AG09319 (cell line): ENCODE results near the gene PEX10.

ENCODE experiments used
- DNase-seq: peaks from one replicate; pipeline ENCODE4 v3.0.0-alpha.2; 2010; ENCODE audit warnings: low read depth; ENCODE audit errors: extremely low read depth
- TF ChIP-seq, protein P1 (sequence below): IDR thresholded peaks from 2 replicates; pipeline ENCODE4 v1.5.1; 2011; ENCODE audit warnings: low read depth, mild to moderate bottlenecking, inconsistent platforms, low read length, moderate library complexity

PEX10 gene

DNA sequence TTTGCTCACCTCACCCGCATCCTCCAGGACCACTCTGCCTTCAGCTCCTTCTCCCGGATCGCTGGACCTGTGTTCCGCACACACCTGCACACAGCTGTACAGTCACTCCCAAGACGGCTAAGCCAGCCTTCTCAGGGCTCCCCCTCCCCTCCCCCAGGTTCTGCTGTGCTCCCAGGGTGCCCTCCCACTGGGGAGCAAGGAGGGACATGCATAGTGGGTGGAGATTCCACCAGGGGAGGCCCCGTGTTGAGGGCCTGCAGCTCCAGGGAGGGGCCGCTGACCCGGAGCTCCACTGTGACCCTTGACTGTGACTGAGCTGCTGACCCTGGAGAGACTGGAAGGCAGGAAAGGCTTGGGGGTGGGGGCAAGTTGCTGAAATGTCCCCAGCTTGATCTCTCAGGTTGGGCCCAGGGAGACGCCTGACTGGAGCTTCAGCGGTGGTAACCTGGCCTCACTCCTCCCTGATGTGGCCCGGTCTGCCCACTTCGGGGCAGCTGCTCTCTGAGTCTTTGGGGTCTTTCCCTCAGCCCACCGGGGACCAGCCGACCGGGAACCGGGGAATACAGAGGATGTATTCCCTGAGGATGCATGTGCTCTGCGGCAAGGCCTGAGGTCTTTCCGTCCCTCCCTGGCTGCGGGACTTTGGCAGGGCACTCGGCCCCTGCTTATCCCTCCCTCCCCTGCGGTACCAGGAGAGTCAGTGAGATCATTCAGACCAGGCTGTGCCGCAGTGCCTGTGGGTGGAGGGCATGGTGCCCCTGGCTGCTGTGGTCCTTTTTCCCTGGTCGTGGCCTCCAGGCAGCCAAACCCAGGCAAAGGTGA is 35.1 kb upstream of the PEX10 start:
- no peak for DNase-seq
- TF ChIP-seq, protein P1, sequence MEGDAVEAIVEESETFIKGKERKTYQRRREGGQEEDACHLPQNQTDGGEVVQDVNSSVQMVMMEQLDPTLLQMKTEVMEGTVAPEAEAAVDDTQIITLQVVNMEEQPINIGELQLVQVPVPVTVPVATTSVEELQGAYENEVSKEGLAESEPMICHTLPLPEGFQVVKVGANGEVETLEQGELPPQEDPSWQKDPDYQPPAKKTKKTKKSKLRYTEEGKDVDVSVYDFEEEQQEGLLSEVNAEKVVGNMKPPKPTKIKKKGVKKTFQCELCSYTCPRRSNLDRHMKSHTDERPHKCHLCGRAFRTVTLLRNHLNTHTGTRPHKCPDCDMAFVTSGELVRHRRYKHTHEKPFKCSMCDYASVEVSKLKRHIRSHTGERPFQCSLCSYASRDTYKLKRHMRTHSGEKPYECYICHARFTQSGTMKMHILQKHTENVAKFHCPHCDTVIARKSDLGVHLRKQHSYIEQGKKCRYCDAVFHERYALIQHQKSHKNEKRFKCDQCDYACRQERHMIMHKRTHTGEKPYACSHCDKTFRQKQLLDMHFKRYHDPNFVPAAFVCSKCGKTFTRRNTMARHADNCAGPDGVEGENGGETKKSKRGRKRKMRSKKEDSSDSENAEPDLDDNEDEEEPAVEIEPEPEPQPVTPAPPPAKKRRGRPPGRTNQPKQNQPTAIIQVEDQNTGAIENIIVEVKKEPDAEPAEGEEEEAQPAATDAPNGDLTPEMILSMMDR: no peak

DNA sequence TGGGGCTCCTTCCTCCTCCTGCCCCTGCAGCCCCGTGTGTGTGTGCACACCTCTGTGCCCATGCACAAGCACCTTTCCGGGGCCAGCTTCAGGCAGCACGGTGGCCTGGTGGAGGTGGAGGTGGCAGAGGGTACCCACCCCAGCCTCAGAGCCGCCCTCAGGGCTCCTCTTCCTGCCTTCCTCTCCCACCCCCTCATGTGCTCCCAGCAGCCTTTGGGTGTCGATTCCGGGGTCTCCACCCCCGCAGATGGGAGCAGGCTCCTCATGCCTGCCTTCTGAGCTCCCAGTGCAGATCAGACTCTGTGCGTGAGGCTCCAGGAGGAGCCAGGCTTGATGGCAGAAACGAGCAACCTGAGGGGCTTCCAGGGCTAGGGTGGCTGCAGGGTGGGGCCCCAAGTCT is 34.5 kb upstream of the PEX10 start:
- DNase-seq: no peak

DNA sequence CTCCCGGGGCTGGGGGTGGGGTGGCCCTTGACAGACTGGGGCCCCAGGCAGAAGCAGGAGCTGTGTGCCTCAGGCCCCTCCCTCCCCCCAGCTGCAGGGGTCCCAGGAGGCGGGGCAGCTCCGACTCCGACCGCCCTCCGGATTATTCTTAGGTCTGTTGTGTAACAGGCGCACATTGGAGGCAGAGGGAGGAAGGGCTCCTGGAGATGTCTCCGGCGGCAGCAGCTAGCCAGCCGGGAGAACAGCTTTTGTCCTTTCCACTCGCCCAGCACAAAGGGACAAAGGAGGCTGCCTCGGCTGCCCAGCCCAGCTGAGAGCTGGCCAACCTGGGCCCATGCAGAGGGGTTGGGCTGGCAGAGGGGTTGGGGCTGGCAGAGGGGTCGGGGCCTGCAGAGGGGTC is 34.0 kb upstream of the PEX10 start:
- DNase-seq: no peak
- TF ChIP-seq, protein P1: no peak

More for the DNA sequence above, 34.5 kb upstream of the PEX10 start:
- TF ChIP-seq, protein P1: no peak

DNA sequence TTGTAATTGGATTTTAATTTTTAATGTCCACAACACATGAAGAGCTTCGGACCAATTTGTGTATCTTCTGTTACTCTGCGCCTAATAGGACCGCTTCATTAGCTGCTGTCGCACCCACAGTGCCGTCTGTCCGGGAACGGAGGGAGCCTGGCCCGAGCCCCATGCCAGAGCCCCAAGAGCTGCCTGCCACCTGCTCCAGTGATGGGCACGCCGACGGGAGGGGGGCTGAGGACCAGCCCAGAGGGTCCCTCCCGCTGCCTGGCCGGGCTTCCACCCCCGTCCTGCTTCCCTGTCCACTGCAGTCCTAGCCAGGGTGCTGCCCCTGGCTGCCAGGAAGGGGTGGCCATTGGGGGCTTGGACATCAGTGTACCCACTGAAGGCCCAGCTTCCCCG is 33.5 kb upstream of the PEX10 start:
- no peak for DNase-seq
- TF ChIP-seq, protein P1: no peak

DNA sequence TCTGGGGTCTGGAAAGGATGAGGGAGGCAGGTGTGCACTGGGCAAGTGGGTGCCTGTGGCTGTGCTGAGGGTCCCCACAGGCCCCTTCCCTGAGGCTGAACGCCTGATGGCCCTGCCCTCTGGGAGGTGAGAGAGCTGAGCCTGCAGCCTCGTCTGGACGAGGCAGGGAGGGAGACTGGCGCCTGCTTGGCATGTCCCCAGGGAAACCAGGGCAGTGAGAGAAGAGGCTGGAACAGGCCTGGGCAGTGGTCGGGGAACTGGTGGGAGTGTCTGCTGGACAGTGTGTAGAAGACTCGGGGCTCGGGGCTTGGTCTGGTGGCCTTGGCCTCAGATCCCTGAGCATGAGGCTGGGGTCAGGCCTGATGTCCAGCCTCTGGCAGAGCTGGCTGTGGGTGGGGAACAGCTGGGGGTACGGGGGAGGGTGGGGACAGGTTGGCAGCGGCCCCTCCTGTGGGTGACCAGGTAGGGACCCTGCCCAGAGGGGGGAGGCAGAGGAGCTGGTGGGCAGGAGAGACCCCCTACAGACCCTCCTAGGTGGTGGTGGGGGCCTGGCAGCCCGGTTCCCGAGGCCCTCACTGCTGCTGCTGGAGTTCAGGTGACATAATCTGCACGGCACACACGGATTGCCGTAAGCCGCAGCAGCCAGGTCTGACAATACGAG is 32.9 kb upstream of the PEX10 start:
- TF ChIP-seq, protein P1: no peak
- no peak for DNase-seq

DNA sequence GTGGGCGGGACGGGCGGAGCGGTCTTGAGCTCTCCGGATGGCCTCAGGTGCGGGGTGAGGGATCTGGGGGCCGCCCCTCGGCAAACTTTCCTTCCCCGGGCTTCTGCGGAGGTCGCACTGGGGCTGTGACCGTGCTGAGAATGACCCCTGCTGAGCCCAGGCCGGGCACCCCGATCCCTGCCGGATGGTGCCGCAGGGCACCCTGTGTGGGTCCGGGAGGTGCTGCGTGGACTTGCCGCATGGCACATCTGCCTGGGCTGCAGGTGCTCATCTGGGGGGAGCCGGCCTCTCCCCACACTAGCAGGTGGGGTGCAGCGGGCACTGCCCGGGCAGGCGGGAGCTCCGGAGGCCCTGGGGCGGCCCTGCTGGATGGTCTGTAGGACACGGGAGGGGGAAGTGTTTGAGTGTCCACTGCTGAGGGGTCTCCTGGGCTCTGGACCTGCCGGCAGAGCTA is 31.8 kb upstream of the PEX10 start:
- DNase-seq: no peak
- TF ChIP-seq, protein P1: no peak
